HG02852 (cell line): Measurements from ENCODE around the gene TMEM138.

Source experiments
- ATAC-seq: cut with Tn5 transposase; IDR thresholded peaks from one replicate; pipeline ENCODE4 v1.9.1; 2021; ENCODE audit warnings: mild to moderate bottlenecking, moderate library complexity; ENCODE audit not compliant: unreplicated experiment

Gene TMEM138

DNA sequence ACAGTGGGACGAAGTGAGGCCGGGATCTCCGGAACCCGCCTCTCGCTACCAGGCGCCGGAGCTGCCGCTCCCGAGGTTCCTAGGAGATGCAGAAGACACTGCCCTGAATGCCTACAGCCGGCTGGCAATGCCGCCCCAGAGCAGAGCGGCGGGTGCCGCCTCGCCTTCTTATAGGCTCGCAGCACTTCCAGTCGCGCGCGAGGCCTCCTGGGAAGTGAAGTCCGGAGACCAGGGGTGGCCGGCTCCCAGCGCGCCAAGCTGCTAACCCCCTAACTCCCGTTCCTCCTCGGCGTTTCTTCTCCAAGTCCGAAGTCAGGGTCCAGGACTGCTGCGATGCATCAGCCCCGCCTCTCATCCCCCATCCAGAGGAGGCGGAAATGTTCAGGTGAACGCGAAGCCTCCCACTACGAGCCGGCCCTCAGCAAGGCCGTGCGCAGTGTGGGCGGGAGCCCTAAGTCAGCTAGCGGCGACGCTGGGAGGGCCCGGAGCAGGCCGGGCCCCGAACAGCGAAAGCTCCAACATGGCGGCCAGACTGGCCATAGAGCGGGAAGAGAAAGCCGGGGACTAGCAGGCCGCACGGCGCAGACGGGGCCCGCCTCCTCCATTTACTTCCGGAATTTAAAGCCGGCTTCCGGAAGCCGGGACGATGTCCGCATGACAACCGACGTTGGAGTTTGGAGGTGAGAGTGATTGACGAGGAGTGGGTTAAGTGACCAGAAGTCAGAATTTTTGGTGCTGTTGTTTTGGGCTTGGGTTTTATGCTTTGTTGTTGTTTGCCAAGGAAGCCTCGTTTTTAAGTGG, at the start of gene TMEM138, which contains the start of gene CYB561A3:
Gene TMEM138 (plus strand): TSS at position 634 of the 801 bp plus-strand sequence. CDS start 2,017 bp downstream, outside the sequence.
Gene CYB561A3 (minus strand): TSS at position 142 of the 801 bp plus-strand sequence. CDS start 5,169 bp downstream, outside the sequence.
- peak; percentile 84 for ATAC-seq

- no peak for ATAC-seq
These were observed 46.9 kb upstream of the TMEM138 start for GRCh38 chr11:61315260-61315659.

DNA sequence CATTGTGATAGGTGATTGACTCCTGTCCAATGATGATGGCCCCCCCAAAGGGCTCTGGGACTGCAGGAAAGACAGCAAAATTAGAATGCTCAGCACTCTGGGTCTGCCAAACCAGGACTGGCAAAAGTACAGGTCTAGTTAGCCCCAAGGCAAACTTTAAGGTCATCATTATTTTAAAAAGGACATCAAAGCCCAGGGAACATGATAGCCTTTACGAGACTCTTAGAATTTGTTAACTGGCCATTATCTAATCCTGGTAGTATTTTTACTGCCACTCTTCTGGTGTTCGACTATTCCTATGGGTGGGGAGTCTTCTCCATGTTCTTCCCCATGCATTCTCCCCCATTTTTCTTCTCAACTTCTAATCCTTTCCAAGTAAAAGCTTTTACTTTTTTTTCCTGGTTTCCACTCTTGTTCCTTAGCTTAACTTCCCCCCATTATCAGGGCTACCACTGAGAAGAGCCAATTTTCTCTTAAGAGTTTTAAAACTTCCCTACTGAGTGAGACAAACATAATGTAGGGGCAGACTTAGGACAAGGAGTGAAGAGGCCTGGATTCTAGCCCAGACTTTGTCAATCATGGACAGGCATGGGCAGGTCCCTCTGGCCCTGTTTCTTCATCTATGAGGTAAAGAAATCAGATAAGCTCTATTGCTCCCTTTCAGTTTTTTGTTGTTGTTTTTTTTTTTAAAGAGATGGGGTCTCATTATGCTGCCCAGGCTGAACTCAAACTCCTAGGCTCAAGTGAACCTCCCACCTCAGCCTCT, 36.3 kb upstream of the TMEM138 start:
- no peak for ATAC-seq

DNA sequence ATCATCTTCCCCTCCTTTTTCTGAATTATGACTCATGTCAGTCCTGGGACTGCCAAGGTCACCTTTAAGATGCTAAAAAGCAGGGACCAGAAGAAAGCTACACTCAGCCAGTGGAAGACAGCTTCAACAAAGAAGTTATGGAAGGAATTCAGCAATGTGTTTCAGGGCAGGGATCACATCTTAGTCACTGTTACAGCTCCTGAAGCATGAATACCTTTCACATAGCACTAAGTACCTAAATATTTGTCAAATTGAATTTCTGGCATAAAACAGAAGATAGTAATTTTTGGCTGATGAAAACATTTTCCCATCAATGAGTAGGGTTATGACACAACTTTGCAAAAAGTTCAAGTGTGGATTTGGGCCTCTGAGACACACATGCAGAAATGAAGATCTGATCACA, 34.5 kb upstream of the TMEM138 start:
- no peak for ATAC-seq

DNA sequence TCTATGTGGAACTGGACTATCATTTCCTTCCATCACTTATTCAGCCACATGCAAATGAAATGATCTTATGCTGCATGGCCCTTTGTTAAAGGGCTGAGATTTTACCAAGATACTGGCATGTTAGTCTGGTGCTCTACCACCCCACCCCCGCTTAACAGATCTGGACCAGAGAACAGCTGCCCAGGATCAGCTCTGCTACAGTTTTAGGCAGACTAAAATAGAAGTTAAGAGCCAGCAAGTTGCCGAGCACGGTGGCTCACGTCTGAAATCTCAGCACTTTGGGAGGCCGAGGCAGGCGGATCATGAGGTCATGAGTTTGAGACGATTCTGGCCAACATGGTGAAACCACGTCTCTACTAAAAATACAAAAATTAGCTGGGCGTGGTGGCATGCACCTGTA, 33.8 kb upstream of the TMEM138 start:
- no peak for ATAC-seq

DNA sequence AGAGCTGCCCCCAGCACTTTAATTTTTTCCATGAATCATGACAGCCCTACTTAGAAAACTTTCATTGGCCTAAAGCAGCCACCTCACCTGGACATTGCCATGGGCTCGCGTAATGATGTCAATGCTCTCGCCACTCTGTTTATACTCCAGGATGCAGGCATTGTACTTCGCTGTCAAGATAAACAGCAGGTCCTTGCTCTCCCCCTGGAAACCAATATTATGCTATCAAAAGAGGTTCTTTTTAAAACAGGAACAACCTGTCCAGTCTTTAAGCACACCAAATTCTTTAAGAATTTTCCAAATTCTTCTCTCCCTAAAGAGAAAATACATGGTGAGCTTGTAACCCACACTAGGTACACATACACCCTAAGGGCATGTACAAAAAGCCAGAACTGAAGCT, 32.3 kb upstream of the TMEM138 start:
- ATAC-seq, result no peak

- no peak for ATAC-seq
These were observed 30.5 kb upstream of the TMEM138 start for GRCh38 chr11:61331651-61332050.

GRCh38 chr11:61332281-61332796, 29.8 kb upstream of the TMEM138 start:
- peak; percentile 3 for ATAC-seq

GRCh38 chr11:61332797-61333549, 29.2 kb upstream of the TMEM138 start, which contains the start of the genes DDB1 and TKFC:
TSS of gene DDB1 (minus strand) at chr11:61333105. CDS start at chr11:61332968, 137 bp downstream.
TSS of gene TKFC (plus strand) at chr11:61333228. CDS start at chr11:61334729, 1,501 bp downstream.
- peak; percentile 88 for ATAC-seq

DNA sequence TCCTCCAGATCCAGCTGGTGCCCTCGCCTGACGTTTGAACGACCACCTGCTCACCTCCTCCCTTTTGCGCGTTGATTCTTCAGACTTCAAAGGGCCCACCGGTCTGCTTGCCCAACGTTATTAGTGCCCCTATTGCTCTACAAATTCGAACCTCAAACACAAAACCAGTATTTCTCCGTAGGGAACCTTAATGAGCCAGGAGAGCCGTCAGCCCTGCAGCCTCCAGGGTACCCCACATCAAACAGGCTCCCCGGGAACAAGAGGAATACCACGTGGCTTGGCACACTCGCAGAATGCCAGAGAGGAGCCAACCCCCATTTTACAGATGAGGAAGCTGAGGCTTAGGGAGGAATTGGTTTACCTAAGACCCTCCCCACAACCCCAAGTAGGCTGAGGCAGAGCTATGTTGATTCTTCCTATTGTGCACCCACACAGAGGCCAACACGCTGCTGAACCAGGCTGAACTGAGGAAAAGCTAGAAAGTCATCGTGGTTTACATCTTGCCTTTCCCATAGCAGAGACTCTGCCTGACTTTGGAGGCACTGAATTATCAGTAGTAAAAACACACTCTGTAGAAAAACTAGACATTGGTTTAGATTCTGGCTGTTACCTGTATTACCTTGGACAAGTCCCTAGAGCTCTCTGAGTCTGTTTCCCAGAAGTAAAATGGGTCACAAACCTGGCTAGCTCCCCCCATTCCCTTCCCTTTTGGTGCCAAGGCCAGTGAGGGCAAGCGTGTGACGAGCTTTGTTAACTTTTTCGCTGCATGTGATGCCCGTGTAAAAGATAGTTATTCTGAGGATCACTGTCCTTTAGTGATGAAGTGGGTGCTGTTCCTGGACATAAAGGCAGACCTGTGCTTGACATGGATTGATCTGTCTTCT, 28.4 kb upstream of the TMEM138 start:
- no peak for ATAC-seq

DNA sequence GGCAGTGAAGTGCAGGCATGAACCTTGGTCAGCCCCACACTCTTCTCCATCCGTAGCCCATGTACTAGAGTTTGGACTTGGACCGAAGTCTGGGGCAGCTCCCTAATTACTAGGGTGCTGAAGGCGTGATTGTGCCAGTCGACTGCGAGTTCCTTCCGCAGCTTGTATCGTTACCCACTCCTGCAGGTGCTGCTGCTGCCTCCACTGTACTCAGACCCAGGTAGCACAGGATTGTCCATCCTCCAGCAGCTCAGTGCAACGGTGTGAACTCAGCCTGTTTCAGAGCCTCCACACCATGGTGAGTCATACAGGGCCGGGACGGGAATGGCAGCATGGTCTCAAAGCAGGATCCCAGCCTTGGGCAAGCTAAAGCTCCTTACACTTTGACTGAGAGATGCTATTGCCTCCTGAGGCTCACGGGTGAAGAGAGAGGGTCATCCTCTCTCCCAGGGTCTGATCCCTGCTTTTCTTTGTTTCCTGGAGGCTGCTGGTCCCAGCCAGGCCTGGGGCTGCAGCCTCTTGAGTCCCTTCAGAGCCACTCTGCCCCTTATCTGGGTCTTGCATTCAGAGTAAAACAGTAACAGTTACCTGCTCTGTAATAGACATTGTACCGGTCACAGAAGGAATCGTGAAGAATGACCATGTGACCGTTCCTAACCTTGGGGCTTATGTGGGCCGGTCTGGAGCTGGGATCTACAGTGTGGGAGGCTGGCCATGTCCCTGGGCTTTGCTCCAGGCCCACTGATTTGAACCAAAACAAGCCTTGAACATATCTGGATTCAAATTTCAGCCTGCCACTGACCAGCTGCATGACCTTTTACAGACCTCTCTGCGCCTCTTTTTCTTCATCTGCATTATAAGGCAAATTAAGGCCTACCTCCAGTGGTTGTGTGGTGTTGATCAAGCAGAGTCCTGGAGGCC, 27.5 kb upstream of the TMEM138 start:
- ATAC-seq, result no peak

DNA sequence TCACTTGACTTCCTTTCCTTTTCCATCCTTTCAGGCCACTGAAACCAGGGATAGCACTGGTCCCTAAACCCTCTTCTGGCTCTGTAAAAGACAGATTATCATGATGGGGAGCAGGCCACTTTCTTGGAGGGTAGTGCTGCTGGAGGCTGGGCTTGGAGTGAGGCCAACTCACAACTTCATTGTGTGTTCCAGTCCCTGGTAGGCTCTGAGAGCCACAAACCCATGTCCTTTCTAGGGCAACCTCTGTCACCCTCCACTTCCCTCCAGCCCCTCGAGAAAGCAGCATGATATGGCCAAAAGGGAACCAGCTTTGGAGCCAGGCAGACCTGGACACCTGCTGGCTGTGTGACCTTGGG, 26.8 kb upstream of the TMEM138 start:
- no peak for ATAC-seq

- peak; percentile 53 for ATAC-seq
These were observed 25.8 kb upstream of the TMEM138 start for GRCh38 chr11:61336171-61336935.

DNA sequence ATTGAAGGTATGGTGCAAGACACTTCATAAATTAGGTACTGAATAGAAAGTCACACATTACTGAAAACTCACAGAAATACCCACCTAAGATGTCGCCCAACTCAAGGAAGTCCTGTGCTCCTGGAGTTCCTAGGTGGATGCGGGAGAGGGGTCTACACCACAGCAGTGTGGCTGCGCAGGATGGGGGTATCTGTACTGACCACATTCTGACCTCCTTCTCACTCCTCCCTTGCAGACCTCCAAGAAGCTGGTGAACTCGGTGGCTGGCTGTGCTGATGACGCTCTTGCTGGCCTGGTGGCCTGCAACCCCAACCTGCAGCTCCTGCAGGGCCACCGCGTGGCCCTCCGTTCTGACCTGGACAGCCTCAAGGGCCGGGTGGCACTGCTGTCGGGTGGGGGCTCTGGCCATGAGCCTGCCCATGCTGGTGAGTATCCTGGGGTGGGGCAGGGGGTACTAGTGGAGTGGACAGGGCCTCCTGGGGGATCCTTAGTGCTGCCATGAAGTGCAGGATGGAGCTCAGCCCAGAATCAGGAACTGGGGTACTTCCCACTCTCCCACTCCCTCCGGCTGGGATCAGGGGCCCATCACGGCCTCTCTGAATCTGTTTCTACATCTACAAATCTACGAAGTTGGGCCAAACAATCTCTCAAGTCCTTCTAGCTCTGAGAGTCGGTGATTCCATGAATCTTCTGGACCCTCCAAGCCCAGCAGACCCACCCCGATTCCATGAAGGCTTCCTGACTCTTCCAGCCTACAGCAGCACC, 24.3 kb upstream of the TMEM138 start:
- ATAC-seq, result no peak

DNA sequence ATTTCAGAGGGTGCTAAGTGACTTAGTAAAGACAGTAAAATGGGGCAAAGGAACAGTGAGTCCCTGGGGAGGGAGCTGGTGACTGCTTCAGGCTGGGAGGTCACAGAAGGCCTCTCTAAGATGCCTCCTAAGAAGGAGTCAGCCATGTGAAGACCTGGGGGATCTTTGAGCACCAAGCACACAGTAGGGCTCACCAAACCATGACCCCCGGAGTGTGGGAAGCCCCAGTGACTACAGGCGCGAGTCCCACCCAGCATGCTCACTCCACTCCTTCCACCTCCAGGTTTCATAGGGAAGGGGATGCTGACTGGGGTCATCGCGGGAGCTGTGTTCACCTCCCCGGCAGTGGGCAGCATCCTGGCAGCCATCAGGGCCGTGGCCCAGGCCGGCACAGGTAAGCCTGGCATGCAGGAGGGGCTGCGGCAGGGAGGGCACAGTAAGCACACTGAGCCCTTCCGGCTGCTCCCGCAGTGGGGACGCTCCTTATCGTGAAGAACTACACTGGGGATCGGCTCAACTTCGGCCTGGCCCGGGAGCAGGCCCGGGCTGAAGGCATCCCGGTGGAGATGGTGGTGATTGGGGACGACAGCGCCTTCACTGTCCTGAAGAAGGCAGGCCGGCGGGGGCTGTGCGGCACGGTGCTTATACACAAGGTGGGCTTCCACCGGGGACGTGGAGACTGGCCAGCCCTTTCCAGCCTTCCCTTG, 23.2 kb upstream of the TMEM138 start:
- no peak for ATAC-seq

DNA sequence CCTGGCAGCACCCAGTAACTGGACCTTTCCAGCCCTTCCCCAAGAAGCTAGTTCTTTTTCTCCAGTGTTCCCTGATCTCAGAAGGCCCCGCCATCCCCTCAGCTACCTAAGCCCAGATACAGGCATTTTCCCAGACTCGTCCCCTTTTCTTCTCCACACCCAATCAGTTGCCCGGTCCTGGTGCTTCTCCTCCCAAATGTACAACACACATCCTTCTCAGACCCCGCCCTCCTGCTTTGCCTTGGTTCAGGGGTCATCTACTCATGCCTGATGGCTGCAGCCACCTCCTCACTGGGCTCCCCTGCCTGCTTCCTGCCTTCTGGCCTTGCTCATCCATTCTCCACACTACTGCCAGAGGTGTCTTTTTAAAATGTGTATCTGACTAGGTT, 22.7 kb upstream of the TMEM138 start:
- no peak for ATAC-seq

DNA sequence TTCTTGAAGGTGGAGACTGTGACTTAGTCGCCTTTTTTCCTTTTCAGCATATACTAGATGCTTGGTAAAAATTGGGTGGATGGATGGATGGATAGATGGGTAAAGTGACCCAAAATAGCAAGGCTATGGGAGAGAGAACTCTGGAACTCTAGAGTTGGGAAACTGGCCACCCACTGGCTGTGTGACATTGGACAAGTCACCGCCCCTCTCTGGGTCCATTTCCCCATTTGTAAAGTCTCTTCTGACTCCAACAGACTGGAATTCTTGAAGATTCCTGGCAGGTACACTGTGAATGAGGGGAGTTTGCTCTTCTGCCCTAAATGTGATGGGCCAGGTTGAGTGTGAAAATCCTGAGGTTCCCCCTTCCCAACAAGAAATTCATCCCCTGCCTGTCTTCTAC, 21.2 kb upstream of the TMEM138 start:
- no peak for ATAC-seq
